Measurements from ENCODE around the gene ZRANB2. TPM values are rescaled to one million over a fixed set of nuclear protein-coding genes. Genes with fewer than 3 reads are reported as not detected.

Gene ZRANB2
- total RNA-seq, 1 donor from 2014 or later = 39.7 TPM

- Histone ChIP-seq H3K4me3 (ENCODE audit: low read length in 3 of 3) (peak overlapping the region; percentile 64 to 72 (median 69)), H3K27ac (ENCODE audit: low read depth, low read length) (no peak overlapping the region), H3K27me3 (ENCODE audit: control insufficient read depth in 3 of 3, insufficient read depth in 3 of 3, low read length in 3 of 3) (peaks cover 31 to 37% (median 35%) of the 10 kb centered on the region in 3 donors), H3K36me3 (ENCODE audit: control insufficient read depth in 3 of 3, insufficient read depth in 3 of 3, low read length in 3 of 3) (no peaks in the 10 kb centered on the region), H3K4me1 (ENCODE audit: control insufficient read depth in 3 of 3, insufficient read depth in 3 of 3, low read length in 3 of 3) (peaks cover 9 to 15% (median 15%) of the 10 kb centered on the region in 3 donors), H3K9ac (ENCODE audit: low read depth in 1 of 3, low read length in 3 of 3) (peak overlapping the region in 1 of 3 donors; percentile 20), H3K9me3 (ENCODE audit: control insufficient read depth in 3 of 3, low read length in 3 of 3) (no peaks in the 10 kb centered on the region)
Measured at GRCh38 chr1:71046891-71047634, 33.8 kb downstream of the ZRANB2 start.

DNA sequence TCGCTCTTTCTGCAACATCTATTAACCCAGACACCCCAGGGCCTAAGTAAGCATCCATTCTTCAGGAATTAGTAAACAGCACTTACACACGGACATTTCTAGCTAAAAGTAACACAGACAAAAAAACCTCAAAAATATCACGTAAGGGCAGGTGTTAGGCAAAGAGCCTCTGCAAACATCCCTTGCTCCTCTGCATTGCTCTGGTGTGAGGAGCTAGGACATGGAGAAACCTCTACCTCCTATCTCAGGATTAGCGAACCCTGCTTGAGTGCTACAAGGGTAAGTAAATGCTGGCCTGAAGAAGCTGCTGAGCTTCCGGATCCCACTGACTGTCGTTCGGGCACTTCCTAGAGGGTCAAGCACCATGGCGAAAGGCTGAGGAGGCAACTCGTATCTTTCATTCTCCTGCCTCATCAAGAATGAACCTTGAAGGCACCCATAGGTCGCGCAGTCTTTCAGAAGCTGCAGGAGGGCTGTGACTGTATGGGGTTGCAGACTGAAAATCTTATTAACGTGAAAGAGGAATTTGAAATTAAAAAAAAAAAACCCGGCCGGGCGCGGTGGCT, 35.3 kb downstream of the ZRANB2 start:
- Histone ChIP-seq H3K27me3 (ENCODE audit: control insufficient read depth in 3 of 3, insufficient read depth in 3 of 3, low read length in 3 of 3) (peaks cover 31 to 35% (median 32%) of the 10 kb centered on the region in 3 donors), H3K4me3 (ENCODE audit: low read length in 3 of 3) (peak overlapping the region in 1 of 3 donors; percentile 38)

DNA sequence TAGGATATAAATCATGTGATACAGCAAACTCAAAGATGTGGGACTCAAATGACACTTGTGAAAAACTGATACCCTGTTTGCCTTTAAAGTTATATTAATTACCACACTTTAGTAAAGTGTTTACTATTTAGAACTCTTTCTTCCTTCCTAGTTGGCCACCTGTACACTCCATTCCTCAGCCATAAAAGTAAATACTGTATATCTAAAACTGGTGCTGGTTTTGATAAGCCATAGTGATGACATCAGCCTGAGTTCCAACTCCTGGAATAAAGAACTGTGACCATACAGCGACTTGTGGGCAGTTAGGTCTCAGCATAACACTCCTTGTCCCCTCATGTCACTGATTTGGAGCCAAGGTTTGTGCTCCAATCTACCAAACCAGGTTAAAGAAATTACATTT, 36.0 kb downstream of the ZRANB2 start:
- Histone ChIP-seq H3K4me1 (ENCODE audit: control insufficient read depth in 3 of 3, insufficient read depth in 3 of 3, low read length in 3 of 3) (peaks cover 9 to 15% (median 15%) of the 10 kb centered on the region in 3 donors), H3K36me3 (ENCODE audit: control insufficient read depth in 3 of 3, insufficient read depth in 3 of 3, low read length in 3 of 3) (no peaks in the 10 kb centered on the region), H3K27me3 (ENCODE audit: control insufficient read depth in 3 of 3, insufficient read depth in 3 of 3, low read length in 3 of 3) (peaks cover 31 to 33% (median 31%) of the 10 kb centered on the region in 3 donors), H3K4me3 (ENCODE audit: low read length in 3 of 3) (no peak overlapping the region), H3K9ac (ENCODE audit: low read depth in 1 of 3, low read length in 3 of 3) (no peak overlapping the region), H3K9me3 (ENCODE audit: control insufficient read depth in 3 of 3, low read length in 3 of 3) (no peaks in the 10 kb centered on the region), H3K27ac (ENCODE audit: low read depth, low read length) (no peak overlapping the region)

More for the DNA sequence above, 35.3 kb downstream of the ZRANB2 start:
- Histone ChIP-seq H3K9me3 (ENCODE audit: control insufficient read depth in 3 of 3, low read length in 3 of 3) (no peaks in the 10 kb centered on the region), H3K27ac (ENCODE audit: low read depth, low read length) (no peak overlapping the region), H3K4me1 (ENCODE audit: control insufficient read depth in 3 of 3, insufficient read depth in 3 of 3, low read length in 3 of 3) (peaks cover 9 to 15% (median 15%) of the 10 kb centered on the region in 3 donors), H3K9ac (ENCODE audit: low read depth in 1 of 3, low read length in 3 of 3) (no peak overlapping the region), H3K36me3 (ENCODE audit: control insufficient read depth in 3 of 3, insufficient read depth in 3 of 3, low read length in 3 of 3) (no peaks in the 10 kb centered on the region)

DNA sequence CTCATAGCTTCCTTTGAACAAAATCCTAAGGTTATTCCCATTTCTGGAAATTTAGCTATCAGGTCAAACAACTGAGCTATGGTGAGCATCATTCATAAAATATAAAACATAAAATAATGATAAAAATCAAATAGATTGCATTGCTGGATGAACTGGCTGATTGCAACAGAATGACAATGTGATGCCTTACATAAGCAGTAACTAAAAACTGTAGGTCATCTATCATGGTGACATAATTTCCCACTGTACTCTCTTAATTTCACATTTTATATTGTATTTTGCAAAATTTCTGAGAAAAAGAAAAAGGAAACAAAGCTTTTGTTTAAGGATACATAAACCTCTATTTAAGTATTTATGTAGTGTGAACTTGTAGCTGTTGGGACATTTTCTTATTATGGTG, 37.8 kb downstream of the ZRANB2 start:
- Histone ChIP-seq H3K9ac (ENCODE audit: low read depth in 1 of 3, low read length in 3 of 3) (no peak overlapping the region), H3K36me3 (ENCODE audit: control insufficient read depth in 3 of 3, insufficient read depth in 3 of 3, low read length in 3 of 3) (no peaks in the 10 kb centered on the region), H3K27me3 (ENCODE audit: control insufficient read depth in 3 of 3, insufficient read depth in 3 of 3, low read length in 3 of 3) (peaks cover 23 to 27% (median 26%) of the 10 kb centered on the region in 3 donors), H3K27ac (ENCODE audit: low read depth, low read length) (no peak overlapping the region), H3K4me1 (ENCODE audit: control insufficient read depth in 3 of 3, insufficient read depth in 3 of 3, low read length in 3 of 3) (peaks cover 9 to 14% (median 13%) of the 10 kb centered on the region in 3 donors), H3K4me3 (ENCODE audit: low read length in 3 of 3) (no peak overlapping the region), H3K9me3 (ENCODE audit: control insufficient read depth in 3 of 3, low read length in 3 of 3) (no peaks in the 10 kb centered on the region)

DNA sequence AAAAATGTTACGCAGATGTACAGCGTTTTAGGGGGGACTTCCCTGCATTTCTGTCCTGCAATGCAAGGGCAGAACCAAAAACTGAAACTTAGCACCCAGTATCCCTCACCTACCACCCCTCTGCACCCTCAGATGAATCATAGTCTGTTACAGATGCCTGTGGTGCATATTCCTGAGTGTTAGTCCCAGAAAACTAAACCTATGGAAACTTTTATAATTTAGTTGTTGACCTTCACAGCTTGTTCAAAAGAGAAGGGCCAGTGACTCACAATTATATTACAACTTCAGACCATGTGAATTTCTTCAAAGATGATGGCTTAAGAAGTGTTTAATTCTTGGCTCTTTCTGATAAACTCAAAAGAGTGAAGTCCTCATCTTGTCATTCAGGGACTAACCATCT, 39.0 kb downstream of the ZRANB2 start:
- Histone ChIP-seq H3K9me3 (ENCODE audit: control insufficient read depth in 3 of 3, low read length in 3 of 3) (no peaks in the 10 kb centered on the region), H3K4me3 (ENCODE audit: low read length in 3 of 3) (no peak overlapping the region), H3K27me3 (ENCODE audit: control insufficient read depth in 3 of 3, insufficient read depth in 3 of 3, low read length in 3 of 3) (peaks cover 14% of the 10 kb centered on the region in 3 donors), H3K4me1 (ENCODE audit: control insufficient read depth in 3 of 3, insufficient read depth in 3 of 3, low read length in 3 of 3) (peaks cover 2 to 4% (median 3%) of the 10 kb centered on the region in 3 donors), H3K9ac (ENCODE audit: low read depth in 1 of 3, low read length in 3 of 3) (no peak overlapping the region), H3K36me3 (ENCODE audit: control insufficient read depth in 3 of 3, insufficient read depth in 3 of 3, low read length in 3 of 3) (no peaks in the 10 kb centered on the region), H3K27ac (ENCODE audit: low read depth, low read length) (no peak overlapping the region)

DNA sequence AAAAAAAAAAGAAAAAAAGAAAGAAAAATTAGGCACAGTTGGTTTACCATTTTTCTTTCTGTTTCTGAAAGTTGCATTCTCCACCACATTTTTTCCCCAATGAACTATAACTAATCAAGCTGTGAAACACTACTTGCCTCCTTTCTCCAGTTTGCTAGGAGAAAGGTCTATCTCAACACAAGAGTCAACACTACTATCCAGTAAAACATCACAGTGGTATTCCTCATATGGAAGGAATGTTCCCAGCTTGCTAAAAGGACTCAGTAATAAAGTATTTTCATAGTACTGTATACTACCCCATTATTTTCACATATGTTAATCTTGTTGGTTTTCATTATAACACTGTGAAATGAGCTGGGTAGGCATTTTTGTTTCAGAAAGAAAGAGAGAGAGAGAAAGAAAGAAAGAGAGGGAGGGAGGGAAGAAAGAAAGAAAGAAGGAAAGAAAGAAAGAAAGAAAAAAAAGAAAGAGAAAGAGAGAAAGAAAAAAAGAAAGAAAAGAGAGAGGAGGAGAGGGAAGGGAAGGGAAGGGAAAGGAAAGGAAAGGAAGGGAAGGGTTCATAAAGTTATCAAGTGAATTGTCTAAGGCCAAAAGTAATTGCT, 41.1 kb downstream of the ZRANB2 start:
- Histone ChIP-seq H3K27me3 (ENCODE audit: control insufficient read depth in 3 of 3, insufficient read depth in 3 of 3, low read length in 3 of 3) (peaks cover 0 to 3% (median 2%) of the 10 kb centered on the region in 3 donors), H3K9ac (ENCODE audit: low read depth in 1 of 3, low read length in 3 of 3) (no peak overlapping the region), H3K9me3 (ENCODE audit: control insufficient read depth in 3 of 3, low read length in 3 of 3) (no peaks in the 10 kb centered on the region), H3K4me3 (ENCODE audit: low read length in 3 of 3) (no peak overlapping the region), H3K4me1 (ENCODE audit: control insufficient read depth in 3 of 3, insufficient read depth in 3 of 3, low read length in 3 of 3) (no peaks in the 10 kb centered on the region), H3K36me3 (ENCODE audit: control insufficient read depth in 3 of 3, insufficient read depth in 3 of 3, low read length in 3 of 3) (no peaks in the 10 kb centered on the region), H3K27ac (ENCODE audit: low read depth, low read length) (no peak overlapping the region)

DNA sequence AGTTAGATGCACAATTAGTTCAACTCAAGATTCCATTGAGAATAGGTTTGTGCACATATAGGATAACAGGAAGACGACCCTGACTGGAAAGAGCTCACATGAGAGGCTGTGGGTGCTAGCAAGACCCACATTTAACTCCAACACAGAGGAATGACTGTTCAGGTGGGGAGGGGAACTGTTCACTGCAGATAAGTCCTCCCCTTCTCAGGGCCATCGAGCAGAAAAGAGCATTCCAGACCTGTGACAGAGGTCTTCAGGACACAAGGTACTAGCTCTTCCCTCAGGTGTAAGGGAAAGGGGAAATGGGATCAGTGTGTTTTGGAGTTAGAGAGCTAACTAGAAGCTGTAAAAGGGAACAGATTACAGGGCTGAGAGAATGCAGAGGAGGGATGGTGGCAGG, 41.9 kb downstream of the ZRANB2 start:
- H3K36me3 ChIP-seq (ENCODE audit: control insufficient read depth in 3 of 3, insufficient read depth in 3 of 3, low read length in 3 of 3) = no peaks in the 10 kb centered on the region
- H3K4me1 ChIP-seq (ENCODE audit: control insufficient read depth in 3 of 3, insufficient read depth in 3 of 3, low read length in 3 of 3) = no peaks in the 10 kb centered on the region
- H3K9me3 ChIP-seq (ENCODE audit: control insufficient read depth in 3 of 3, low read length in 3 of 3) = no peaks in the 10 kb centered on the region
- no peak overlapping the region for H3K27ac ChIP-seq (ENCODE audit: low read depth, low read length)
- no peak overlapping the region for H3K4me3 ChIP-seq (ENCODE audit: low read length in 3 of 3)
- H3K27me3 ChIP-seq (ENCODE audit: control insufficient read depth in 3 of 3, insufficient read depth in 3 of 3, low read length in 3 of 3) = peaks cover 0 to 3% (median 2%) of the 10 kb centered on the region in 3 donors
- H3K9ac ChIP-seq (ENCODE audit: low read depth in 1 of 3, low read length in 3 of 3) = no peak overlapping the region

- H3K27me3 ChIP-seq (ENCODE audit: control insufficient read depth in 3 of 3, insufficient read depth in 3 of 3, low read length in 3 of 3) = peaks cover 0 to 3% (median 2%) of the 10 kb centered on the region in 3 donors
- H3K36me3 ChIP-seq (ENCODE audit: control insufficient read depth in 3 of 3, insufficient read depth in 3 of 3, low read length in 3 of 3) = no peaks in the 10 kb centered on the region
- no peaks in the 10 kb centered on the region for H3K4me1 ChIP-seq (ENCODE audit: control insufficient read depth in 3 of 3, insufficient read depth in 3 of 3, low read length in 3 of 3)
- H3K9ac ChIP-seq (ENCODE audit: low read depth in 1 of 3, low read length in 3 of 3) = no peak overlapping the region
- H3K9me3 ChIP-seq (ENCODE audit: control insufficient read depth in 3 of 3, low read length in 3 of 3) = no peaks in the 10 kb centered on the region
- H3K27ac ChIP-seq (ENCODE audit: low read depth, low read length) = no peak overlapping the region
- no peak overlapping the region for H3K4me3 ChIP-seq (ENCODE audit: low read length in 3 of 3)
Measured at GRCh38 chr1:71037829-71038620, 42.8 kb downstream of the ZRANB2 start.

DNA sequence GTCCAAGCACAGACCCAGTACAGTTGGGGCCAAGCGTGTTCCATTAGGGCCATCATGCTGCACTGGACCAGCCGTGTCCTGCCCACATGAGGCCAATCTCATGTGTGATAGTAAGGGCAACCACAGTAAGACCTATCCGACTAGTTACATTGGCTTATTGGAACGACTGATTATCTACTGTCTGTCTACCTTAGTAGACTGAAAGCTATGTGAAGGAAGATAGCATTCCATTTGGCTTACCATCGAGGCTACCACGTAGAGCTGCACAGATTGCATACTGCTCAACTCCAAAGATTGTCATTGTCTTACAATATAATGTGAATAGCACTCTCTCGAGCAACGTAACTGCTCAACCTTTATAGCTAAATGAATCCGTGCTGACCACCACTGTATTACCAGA, 43.8 kb downstream of the ZRANB2 start:
- Histone ChIP-seq H3K9ac (ENCODE audit: low read depth in 1 of 3, low read length in 3 of 3) (no peak overlapping the region), H3K27ac (ENCODE audit: low read depth, low read length) (no peak overlapping the region), H3K4me1 (ENCODE audit: control insufficient read depth in 3 of 3, insufficient read depth in 3 of 3, low read length in 3 of 3) (no peaks in the 10 kb centered on the region), H3K36me3 (ENCODE audit: control insufficient read depth in 3 of 3, insufficient read depth in 3 of 3, low read length in 3 of 3) (no peaks in the 10 kb centered on the region), H3K4me3 (ENCODE audit: low read length in 3 of 3) (no peak overlapping the region), H3K27me3 (ENCODE audit: control insufficient read depth in 3 of 3, insufficient read depth in 3 of 3, low read length in 3 of 3) (peaks cover 0 to 3% (median 2%) of the 10 kb centered on the region in 3 donors), H3K9me3 (ENCODE audit: control insufficient read depth in 3 of 3, low read length in 3 of 3) (no peaks in the 10 kb centered on the region)

Measured in skeletal muscle tissue (tissue), 4 donors.